GM13977 (cell line): Measurements from ENCODE around the gene RNU6-7.

Source experiments
- DNase-seq: peaks from one replicate; pipeline ENCODE4 v3.0.0; 2012; ENCODE audit warnings: low spot score
- in situ Hi-C: fragments of 300-500 bp; cut with MboI; formaldehyde crosslinking; loops from one replicate; pipeline ENCODE4 v1.12.0; 2022; ENCODE audit warnings: low sequenced_read_pairs, low pct_unique_long_range_greater_than_20kb, mixed read lengths, inconsistent platforms; ENCODE audit not compliant: unreplicated experiment
- TF ChIP-seq, protein P1 (sequence below): IDR thresholded peaks from 2 replicates; pipeline ENCODE4 v1.5.1; 2012; ENCODE audit warnings: mild to moderate bottlenecking, control low read depth; ENCODE audit not compliant: insufficient read depth; ENCODE audit errors: extremely low read depth, missing control alignments

The RNU6-7 gene

GRCh38 chr14:32209471-32209870, 7.6 kb downstream of the RNU6-7 start:
- DNase-seq, result no peak
- in situ Hi-C loops, result loop anchor here (25.0 kb wide), 1 partner anchor 122 kb away; the partner anchor contains the start of gene ARHGAP5
- TF ChIP-seq, protein P1, sequence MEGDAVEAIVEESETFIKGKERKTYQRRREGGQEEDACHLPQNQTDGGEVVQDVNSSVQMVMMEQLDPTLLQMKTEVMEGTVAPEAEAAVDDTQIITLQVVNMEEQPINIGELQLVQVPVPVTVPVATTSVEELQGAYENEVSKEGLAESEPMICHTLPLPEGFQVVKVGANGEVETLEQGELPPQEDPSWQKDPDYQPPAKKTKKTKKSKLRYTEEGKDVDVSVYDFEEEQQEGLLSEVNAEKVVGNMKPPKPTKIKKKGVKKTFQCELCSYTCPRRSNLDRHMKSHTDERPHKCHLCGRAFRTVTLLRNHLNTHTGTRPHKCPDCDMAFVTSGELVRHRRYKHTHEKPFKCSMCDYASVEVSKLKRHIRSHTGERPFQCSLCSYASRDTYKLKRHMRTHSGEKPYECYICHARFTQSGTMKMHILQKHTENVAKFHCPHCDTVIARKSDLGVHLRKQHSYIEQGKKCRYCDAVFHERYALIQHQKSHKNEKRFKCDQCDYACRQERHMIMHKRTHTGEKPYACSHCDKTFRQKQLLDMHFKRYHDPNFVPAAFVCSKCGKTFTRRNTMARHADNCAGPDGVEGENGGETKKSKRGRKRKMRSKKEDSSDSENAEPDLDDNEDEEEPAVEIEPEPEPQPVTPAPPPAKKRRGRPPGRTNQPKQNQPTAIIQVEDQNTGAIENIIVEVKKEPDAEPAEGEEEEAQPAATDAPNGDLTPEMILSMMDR, result no peak

DNA sequence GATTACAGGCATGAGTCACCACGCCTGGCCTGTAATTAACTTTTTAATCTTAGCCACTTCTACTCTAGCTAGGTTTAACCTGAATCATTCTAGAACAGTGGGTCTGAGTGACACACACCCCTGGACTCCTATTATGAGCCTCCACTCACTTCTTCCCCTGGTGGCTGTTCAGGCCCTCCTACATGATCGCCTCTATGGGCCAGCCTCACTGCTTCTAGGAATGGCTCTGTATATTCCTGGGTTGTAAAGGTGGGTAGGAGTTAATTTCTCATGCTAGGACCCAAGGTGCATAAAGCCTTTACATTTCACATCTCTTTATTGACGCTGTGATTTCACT, 9.2 kb downstream of the RNU6-7 start:
- in situ Hi-C loops, result loop anchor here (25.0 kb wide), 1 partner anchor 124 kb away; the partner anchor contains the start of gene ARHGAP5
- no peak for DNase-seq
- TF ChIP-seq, protein P1, result no peak

- in situ Hi-C loops, result loop anchor here (25.0 kb wide), 1 partner anchor 126 kb away; the partner anchor contains the start of gene ARHGAP5
- DNase-seq, result no peak
- TF ChIP-seq, protein P1, result no peak
Measured at GRCh38 chr14:32212833-32213232, 11.0 kb downstream of the RNU6-7 start.

- no peak for DNase-seq
- in situ Hi-C loops, result loop anchor here (25.0 kb wide), 1 partner anchor 130 kb away; the partner anchor contains the start of gene ARHGAP5
- TF ChIP-seq, protein P1, result no peak
Measured at GRCh38 chr14:32217301-32217700, 15.5 kb downstream of the RNU6-7 start.

- DNase-seq, result no peak
Measured at GRCh38 chr14:32224737-32225377, 23.0 kb downstream of the RNU6-7 start.

GRCh38 chr14:32225378-32225920, 23.6 kb downstream of the RNU6-7 start:
- TF ChIP-seq, protein P1, result no peak
- in situ Hi-C loops, result no loop called here
- no peak for DNase-seq

More at GRCh38 chr14:32224737-32225377, 23.0 kb downstream of the RNU6-7 start:
- TF ChIP-seq, protein P1, result peak; percentile 6
- in situ Hi-C loops, result loop anchor here (25.0 kb wide), 1 partner anchor 138 kb away; the partner anchor contains the start of gene ARHGAP5
